Epithelial cell of prostate (primary cell): ENCODE data around the gene EMC7.
"Not testable (repeated sequence)": the region's sequence is repeated elsewhere in the genome, so short reads cannot be mapped to it uniquely, and the experiment has no call there.

Source experiments
- DNase-seq: peaks from one replicate; pipeline ENCODE4 v3.0.0-alpha.2; 2011; ENCODE audit warnings: low read depth, low spot score
- H3K27ac ChIP-seq: fragments of 450-650 bp; 2 replicates; pipeline ENCODE4 v1.5.1; 2017; ENCODE audit warnings: mild to moderate bottlenecking

The EMC7 gene

GRCh38 chr15:34101366-34102174 is at the start of gene EMC7, which contains the start of gene PGBD4:
TSS of gene EMC7 (minus strand) at chr15:34101862. CDS start at chr15:34101839, 23 bp downstream.
TSS of gene PGBD4 (plus strand) at chr15:34102083. CDS start at chr15:34102532, 449 bp downstream.
- H3K27ac ChIP-seq, result peak within 1 kb of the TSS; percentile 81
- peak; percentile 98 for DNase-seq

- peak overlapping the region; percentile 35 for H3K27ac ChIP-seq
- peak; percentile 63 for DNase-seq
Measured at GRCh38 chr15:34147371-34148140, 45.9 kb upstream of the EMC7 start.

GRCh38 chr15:34133511-34133910 is 31.8 kb upstream of the EMC7 start:
- no peak overlapping the region for H3K27ac ChIP-seq
- DNase-seq, result no peak

- DNase-seq, result no peak
- no peak overlapping the region for H3K27ac ChIP-seq
Measured at GRCh38 chr15:34132881-34133280, 31.2 kb upstream of the EMC7 start.

GRCh38 chr15:34128898-34129297 is 27.2 kb upstream of the EMC7 start:
- no peak for DNase-seq
- no peak overlapping the region for H3K27ac ChIP-seq

GRCh38 chr15:34126522-34126921 is 24.9 kb upstream of the EMC7 start:
- H3K27ac ChIP-seq, result no peak overlapping the region
- DNase-seq, result no peak

- no peak for DNase-seq
- H3K27ac ChIP-seq, result no peak overlapping the region
Measured at GRCh38 chr15:34125945-34126344, 24.3 kb upstream of the EMC7 start.

- no peak overlapping the region for H3K27ac ChIP-seq
Measured at GRCh38 chr15:34124651-34125050, 23.0 kb upstream of the EMC7 start.

GRCh38 chr15:34122771-34123183 is 21.1 kb upstream of the EMC7 start:
- H3K27ac ChIP-seq, result peak overlapping the region; percentile 59
- DNase-seq, result peak; percentile 91

More at GRCh38 chr15:34124651-34125050, 23.0 kb upstream of the EMC7 start:
- DNase-seq, result no peak

GRCh38 chr15:34121786-34122185 is 20.1 kb upstream of the EMC7 start:
- not testable (repeated sequence) for DNase-seq, H3K27ac ChIP-seq

- not testable (repeated sequence) for H3K27ac ChIP-seq, DNase-seq
Measured at GRCh38 chr15:34120420-34120819, 18.8 kb upstream of the EMC7 start.

- DNase-seq, result no peak
- H3K27ac ChIP-seq, result no peak overlapping the region
Measured at GRCh38 chr15:34119291-34119690, 17.6 kb upstream of the EMC7 start.

- no peak overlapping the region for H3K27ac ChIP-seq
- DNase-seq, result no peak
Measured at GRCh38 chr15:34116620-34117019, 15.0 kb upstream of the EMC7 start.

GRCh38 chr15:34114739-34115138 is 13.1 kb upstream of the EMC7 start:
- DNase-seq, result no peak
- no peak overlapping the region for H3K27ac ChIP-seq

GRCh38 chr15:34114215-34114614 is 12.6 kb upstream of the EMC7 start:
- no peak for DNase-seq
- H3K27ac ChIP-seq, result no peak overlapping the region

GRCh38 chr15:34111488-34111887 is 9.8 kb upstream of the EMC7 start:
- no peak for DNase-seq

GRCh38 chr15:34109797-34110663 is 8.4 kb upstream of the EMC7 start:
- no peak overlapping the region for H3K27ac ChIP-seq
- DNase-seq, result no peak

More at GRCh38 chr15:34111488-34111887, 9.8 kb upstream of the EMC7 start:
- no peak overlapping the region for H3K27ac ChIP-seq

GRCh38 chr15:34107315-34107714 is 5.7 kb upstream of the EMC7 start:
- no peak overlapping the region for H3K27ac ChIP-seq
- DNase-seq, result no peak

- no peak overlapping the region for H3K27ac ChIP-seq
- no peak for DNase-seq
Measured at GRCh38 chr15:34106423-34106822, 4.8 kb upstream of the EMC7 start.
